ES-I3 (cell line): ENCODE results near the gene SLC35G4.

Experiments used
- H3K36me3 ChIP-seq: 2 replicates; pipeline ENCODE4 v1.6.1; 2013; ENCODE audit warnings: mild to moderate bottlenecking, low read length, control low read depth, moderate library complexity; ENCODE audit not compliant: insufficient read depth
- H3K4me1 ChIP-seq: 2 replicates; pipeline ENCODE4 v1.6.1; 2013; ENCODE audit warnings: mild to moderate bottlenecking, control low read depth, low read length; ENCODE audit not compliant: insufficient read depth
- H3K9ac ChIP-seq: 2 replicates; pipeline ENCODE4 v1.6.1; 2013; ENCODE audit warnings: low read depth, mild to moderate bottlenecking, low read length, moderate library complexity
- H3K9me3 ChIP-seq: 2 replicates; pipeline ENCODE4 v1.6.1; 2013; ENCODE audit warnings: mild to moderate bottlenecking, low read length, moderate library complexity; ENCODE audit not compliant: control insufficient read depth, insufficient read depth

Gene SLC35G4

DNA sequence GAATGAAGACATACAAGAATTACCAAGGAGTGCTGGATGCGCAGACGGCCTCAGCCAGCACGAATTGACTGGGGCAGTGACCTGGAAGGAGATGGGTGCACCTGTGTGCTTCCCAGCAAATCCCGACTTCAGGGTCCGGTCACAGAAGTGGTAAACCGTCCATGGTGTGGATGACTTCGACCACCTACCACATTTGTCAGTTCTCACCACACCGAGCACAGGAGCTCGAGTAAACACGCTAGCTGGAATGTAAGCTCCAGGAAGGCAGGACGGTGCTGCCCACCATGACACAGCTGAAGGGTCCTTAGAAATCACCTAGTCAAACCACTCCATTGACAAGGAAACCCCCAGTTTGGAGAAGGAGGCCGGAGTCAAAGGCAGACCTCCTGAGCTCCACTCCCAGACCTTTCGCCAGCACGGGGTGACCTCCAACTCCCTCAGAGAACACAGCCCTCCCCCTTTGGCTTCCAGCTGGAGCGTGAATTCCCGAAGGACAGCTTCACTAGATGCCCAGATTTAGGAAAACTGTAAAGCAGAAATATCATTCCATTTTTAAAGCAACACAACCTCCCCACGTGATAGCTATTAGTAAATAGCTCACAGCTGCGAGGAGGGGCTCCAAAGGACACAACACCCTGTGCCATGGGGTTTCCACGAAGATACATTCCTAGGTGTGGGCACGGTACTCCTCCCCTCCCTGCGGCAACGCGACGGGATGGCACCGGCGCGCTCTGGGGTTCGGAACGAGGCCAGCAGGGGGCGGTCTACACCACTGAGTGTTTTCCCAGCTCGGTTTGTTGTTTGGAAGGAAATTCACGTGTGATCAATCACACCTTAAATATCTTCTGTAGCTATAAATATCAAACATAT is 45.6 kb downstream of the SLC35G4 start:
- Histone ChIP-seq H3K9ac (peak overlapping the region; percentile 7; the same call in 1 of the 2 replicates), H3K36me3 (no peaks in the 10 kb centered on the region), H3K9me3 (no peaks in the 10 kb centered on the region), H3K4me1 (no peaks in the 10 kb centered on the region)

DNA sequence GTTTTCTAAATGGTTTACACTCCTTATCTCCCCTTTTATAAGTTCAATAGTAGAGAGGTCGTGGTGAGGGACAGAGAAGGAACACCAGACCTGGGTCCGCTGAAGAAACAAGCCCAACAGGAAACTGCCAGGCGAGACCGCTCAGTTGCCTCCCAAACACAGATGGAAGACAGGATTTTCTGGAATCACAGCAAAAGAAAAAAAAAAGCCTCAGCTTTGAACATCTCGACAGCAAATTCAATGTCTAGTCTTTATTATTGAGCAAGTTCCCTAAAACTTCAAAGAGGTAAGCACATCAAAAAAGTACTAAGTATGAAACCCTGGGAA is 46.2 kb downstream of the SLC35G4 start:
- H3K9me3 ChIP-seq: no peaks in the 10 kb centered on the region
- peak overlapping the region; percentile 7; the same call in 1 of the 2 replicates for H3K9ac ChIP-seq
- no peaks in the 10 kb centered on the region for H3K36me3 ChIP-seq
- no peaks in the 10 kb centered on the region for H3K4me1 ChIP-seq

GRCh38 chr18:11657152-11657551 is 47.8 kb downstream of the SLC35G4 start:
- H3K9ac ChIP-seq: no peak overlapping the region
- no peaks in the 10 kb centered on the region for H3K36me3 ChIP-seq
- no peaks in the 10 kb centered on the region for H3K9me3 ChIP-seq
- no peaks in the 10 kb centered on the region for H3K4me1 ChIP-seq

- Histone ChIP-seq H3K36me3 (no peaks in the 10 kb centered on the region), H3K9ac (no peak overlapping the region), H3K4me1 (no peaks in the 10 kb centered on the region), H3K9me3 (no peaks in the 10 kb centered on the region)
Measured at GRCh38 chr18:11657554-11657953, 48.2 kb downstream of the SLC35G4 start.

- no peaks in the 10 kb centered on the region for H3K36me3 ChIP-seq
- no peaks in the 10 kb centered on the region for H3K4me1 ChIP-seq
- no peak overlapping the region for H3K9ac ChIP-seq
- H3K9me3 ChIP-seq: no peaks in the 10 kb centered on the region
Measured at GRCh38 chr18:11658019-11658418, 48.6 kb downstream of the SLC35G4 start.

DNA sequence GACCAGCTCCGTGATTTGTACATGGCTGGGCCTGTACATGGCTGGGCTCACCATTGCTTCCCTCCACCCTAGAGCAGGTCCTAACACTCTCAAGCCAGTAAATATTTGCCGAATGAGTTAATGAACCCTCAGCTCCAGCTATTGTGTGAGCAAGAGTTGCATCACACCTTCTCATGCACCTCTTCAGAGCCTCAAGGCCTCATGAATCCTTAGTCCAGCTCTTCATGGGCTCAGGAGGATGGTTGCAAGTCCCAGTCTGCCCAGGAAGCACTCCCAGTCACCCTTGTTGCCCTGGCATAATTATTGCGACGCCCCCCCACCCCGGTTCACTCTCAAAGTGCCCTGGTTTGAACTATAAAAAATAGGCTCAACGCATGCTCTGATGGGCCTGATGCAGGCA is 49.6 kb downstream of the SLC35G4 start:
- Histone ChIP-seq H3K36me3 (no peaks in the 10 kb centered on the region), H3K4me1 (no peaks in the 10 kb centered on the region), H3K9me3 (no peaks in the 10 kb centered on the region), H3K9ac (no peak overlapping the region)
